Stimulated activated CD8-positive, alpha-beta memory T cell treated with anti-CD3 and anti-CD28 coated beads, Interleukin-2, amount 100 ng/mL, for 48 hours (primary cell): ENCODE results near the gene BTNL9.
"Not testable (repeated sequence)": the region's sequence is repeated elsewhere in the genome, so short reads cannot be mapped to it uniquely, and the experiment has no call there.

Experiments
- DNase-seq, 2 donors: peaks; one replicate each; pipeline ENCODE4 v3.0.0-alpha.2; 2020; ENCODE audit warnings: low read depth in 2 of 2

BTNL9 gene

GRCh38 chr5:181043285-181044092, 3.4 kb downstream of the BTNL9 start:
- DNase-seq = no peak

- DNase-seq = no peak
These were observed 4.1 kb downstream of the BTNL9 start for GRCh38 chr5:181044093-181044599.

GRCh38 chr5:181044662-181045305, 4.7 kb downstream of the BTNL9 start:
- no peak for DNase-seq

DNA sequence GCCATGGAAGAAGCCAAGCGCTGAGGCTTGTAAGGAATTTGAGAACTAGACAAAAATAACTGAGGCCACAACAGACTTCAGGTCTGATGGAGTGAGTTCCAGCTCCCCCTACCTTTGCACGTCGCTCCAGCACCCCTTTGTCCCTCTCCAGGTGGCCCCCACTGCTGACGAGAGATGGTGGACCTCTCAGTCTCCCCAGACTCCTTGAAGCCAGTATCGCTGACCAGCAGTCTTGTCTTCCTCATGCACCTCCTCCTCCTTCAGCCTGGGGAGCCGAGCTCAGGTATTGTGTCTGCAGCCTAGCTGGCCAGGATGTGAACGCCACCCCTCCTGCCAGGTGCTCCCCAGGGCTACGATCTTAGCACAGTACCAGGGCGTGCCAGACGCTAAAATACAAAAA, 5.2 kb downstream of the BTNL9 start:
- DNase-seq = no peak

GRCh38 chr5:181045857-181046256, 5.8 kb downstream of the BTNL9 start:
- DNase-seq = not testable (repeated sequence)

DNA sequence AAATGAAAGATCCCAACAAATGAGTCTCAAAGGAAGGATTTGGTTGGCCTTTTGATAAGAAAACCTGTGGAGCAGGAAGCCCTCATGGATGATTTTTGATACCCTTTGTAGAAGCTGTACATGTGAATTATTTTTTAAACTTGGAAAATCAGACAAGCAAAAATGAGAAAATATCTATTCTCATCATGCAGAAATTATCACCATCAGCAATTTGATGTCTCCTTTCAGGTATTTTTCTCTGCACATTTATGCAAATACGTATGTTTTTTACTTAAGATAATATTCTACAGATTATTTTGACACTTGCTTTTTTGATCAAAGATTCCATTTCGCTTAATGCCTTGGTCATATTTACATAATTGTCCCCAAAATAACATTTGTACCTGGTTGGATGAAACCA, 7.2 kb downstream of the BTNL9 start:
- DNase-seq = no peak

- DNase-seq = no peak
These were observed 7.9 kb downstream of the BTNL9 start for GRCh38 chr5:181047921-181048320.

GRCh38 chr5:181050016-181050415, 9.9 kb downstream of the BTNL9 start:
- no peak for DNase-seq

GRCh38 chr5:181051841-181052671, 12.0 kb downstream of the BTNL9 start:
- no peak for DNase-seq

- DNase-seq = peak in 1 of 2 donors; percentile 15
These were observed 12.8 kb downstream of the BTNL9 start for GRCh38 chr5:181052672-181053487.

- DNase-seq = no peak
These were observed 13.5 kb downstream of the BTNL9 start for GRCh38 chr5:181053488-181054121.

- no peak for DNase-seq
These were observed 14.1 kb downstream of the BTNL9 start for GRCh38 chr5:181054138-181054537.

DNA sequence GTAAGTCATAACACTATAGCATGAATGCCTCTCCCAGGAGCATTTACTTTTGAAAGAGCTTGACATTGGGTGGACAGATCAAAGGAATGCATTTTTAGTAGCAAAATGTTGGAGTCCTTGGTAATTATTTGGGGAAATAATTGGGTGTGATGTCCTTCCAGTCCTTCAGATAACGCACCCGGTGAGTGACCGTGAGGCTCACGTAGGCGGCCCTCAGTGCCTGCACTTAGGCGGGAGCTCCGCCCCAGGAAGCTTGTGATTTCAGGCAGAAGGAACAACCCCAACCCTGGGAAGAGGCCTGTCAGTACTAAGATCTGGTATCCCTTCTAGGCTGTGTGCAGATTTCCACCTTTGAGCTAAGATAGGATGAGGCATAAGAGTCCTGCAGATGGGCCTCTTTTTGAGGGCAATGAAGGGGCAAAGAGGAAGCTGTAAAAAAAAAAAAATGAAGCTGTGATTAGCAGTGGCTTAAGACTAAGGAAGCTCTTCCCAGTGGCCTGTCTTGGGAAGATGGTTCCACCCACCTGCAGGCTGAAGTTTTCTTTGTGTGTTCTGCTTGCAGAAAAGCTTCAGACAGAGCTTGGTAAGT, 14.9 kb downstream of the BTNL9 start:
- no peak for DNase-seq

GRCh38 chr5:181056431-181056830, 16.4 kb downstream of the BTNL9 start:
- no peak for DNase-seq

- DNase-seq = no peak
These were observed 18.3 kb downstream of the BTNL9 start for GRCh38 chr5:181058321-181058720.

DNA sequence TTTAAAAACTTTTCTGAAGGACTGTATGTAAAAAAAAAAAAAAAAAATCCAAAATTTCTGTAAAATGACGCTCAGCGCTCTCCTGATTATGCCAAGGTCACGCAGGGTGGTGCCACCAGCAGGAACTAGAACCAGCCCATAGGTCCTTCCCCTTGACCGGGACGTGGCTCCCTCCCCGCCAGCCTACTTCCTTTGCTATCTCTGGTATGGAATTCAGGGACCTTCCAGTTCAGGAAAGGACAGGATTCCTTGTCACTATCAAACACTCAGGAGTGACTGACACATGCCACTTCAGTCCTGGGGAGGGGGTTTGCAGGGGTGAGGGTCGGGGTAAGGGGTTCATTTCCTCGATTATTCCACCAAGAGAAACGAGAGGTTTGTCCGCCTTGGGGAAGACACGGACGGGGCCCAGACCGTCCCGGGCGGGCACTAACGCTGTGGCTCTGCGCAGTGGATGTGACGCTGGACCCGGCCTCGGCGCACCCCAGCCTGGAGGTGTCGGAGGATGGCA, 18.8 kb downstream of the BTNL9 start:
- DNase-seq = no peak

GRCh38 chr5:181059297-181060230, 19.5 kb downstream of the BTNL9 start:
- no peak for DNase-seq

DNA sequence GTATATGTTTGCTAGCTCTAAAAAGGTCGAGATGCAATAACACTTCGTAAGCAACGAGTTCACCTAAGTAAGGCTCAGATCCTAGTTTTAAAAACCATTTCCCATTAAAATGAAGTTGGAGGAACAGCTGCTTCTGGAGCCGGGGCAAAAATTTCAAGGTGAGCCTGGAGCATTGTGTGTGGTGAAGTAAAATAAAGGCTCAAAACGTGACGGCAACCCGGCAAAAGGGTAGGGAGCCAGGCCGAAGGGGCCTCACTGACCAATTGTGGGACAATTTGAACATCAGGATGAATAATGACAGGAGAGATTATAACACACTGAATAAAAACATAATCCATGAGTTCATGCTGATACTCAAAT, 20.1 kb downstream of the BTNL9 start:
- no peak for DNase-seq

GRCh38 chr5:181060924-181061323, 20.9 kb downstream of the BTNL9 start:
- DNase-seq = no peak
